ENCODE measurements around the gene CERS5.

The CERS5 gene

GRCh38 chr12:50129290-50129689, 37.9 kb downstream of the CERS5 start:
- TF ChIP-seq ZNF274 (IDR thresholded peaks at IDR 0.05; ENCODE audit: low read depth, low read length) (no peak), YY1 (IDR thresholded peaks at IDR 0.05; ENCODE audit: insufficient read depth, insufficient read length) (no peak), SUZ12 (IDR thresholded peaks at IDR 0.05; ENCODE audit: extremely low read depth, insufficient read depth, insufficient read length) (no peak)
- Histone ChIP-seq H3K9ac (ENCODE audit: insufficient read length, low read depth) (no peak overlapping the region), H3K27me3 (ENCODE audit: insufficient read depth, insufficient read length) (no peaks in the 10 kb centered on the region), H3K4me1 (ENCODE audit: insufficient read depth, insufficient read length) (no peaks in the 10 kb centered on the region), H3K4me3 (ENCODE audit: insufficient read length, low read depth) (no peak overlapping the region), H3K9me3 (ENCODE audit: insufficient read depth, low read length) (no peaks in the 10 kb centered on the region), H3K36me3 (ENCODE audit: insufficient read depth, insufficient read length, low read length) (peaks cover 69% of the 10 kb centered on the region)
- no peak for DNase-seq (ENCODE audit: low read depth, low spot score)

- Histone ChIP-seq H3K4me3 (ENCODE audit: insufficient read length, low read depth) (no peak overlapping the region), H3K9me3 (ENCODE audit: insufficient read depth, low read length) (no peaks in the 10 kb centered on the region), H3K4me1 (ENCODE audit: insufficient read depth, insufficient read length) (no peaks in the 10 kb centered on the region), H3K9ac (ENCODE audit: insufficient read length, low read depth) (no peak overlapping the region), H3K36me3 (ENCODE audit: insufficient read depth, insufficient read length, low read length) (peaks cover 67% of the 10 kb centered on the region), H3K27me3 (ENCODE audit: insufficient read depth, insufficient read length) (no peaks in the 10 kb centered on the region)
- DNase-seq (ENCODE audit: low read depth, low spot score), result no peak
- TF ChIP-seq ZNF274 (IDR thresholded peaks at IDR 0.05; ENCODE audit: low read depth, low read length) (no peak), YY1 (IDR thresholded peaks at IDR 0.05; ENCODE audit: insufficient read depth, insufficient read length) (no peak), SUZ12 (IDR thresholded peaks at IDR 0.05; ENCODE audit: extremely low read depth, insufficient read depth, insufficient read length) (no peak)
Measured at GRCh38 chr12:50127546-50127945, 39.6 kb downstream of the CERS5 start.

- no peak overlapping the region for H3K4me3 ChIP-seq (ENCODE audit: insufficient read length, low read depth)
- peaks cover 55% of the 10 kb centered on the region for H3K36me3 ChIP-seq (ENCODE audit: insufficient read depth, insufficient read length, low read length)
- no peaks in the 10 kb centered on the region for H3K4me1 ChIP-seq (ENCODE audit: insufficient read depth, insufficient read length)
- no peaks in the 10 kb centered on the region for H3K27me3 ChIP-seq (ENCODE audit: insufficient read depth, insufficient read length)
- no peak for TF ChIP-seq ZNF274 (IDR thresholded peaks at IDR 0.05; ENCODE audit: low read depth, low read length)
- TF ChIP-seq SUZ12 (IDR thresholded peaks at IDR 0.05; ENCODE audit: extremely low read depth, insufficient read depth, insufficient read length), result no peak
- no peak for TF ChIP-seq YY1 (IDR thresholded peaks at IDR 0.05; ENCODE audit: insufficient read depth, insufficient read length)
- H3K9me3 ChIP-seq (ENCODE audit: insufficient read depth, low read length), result no peaks in the 10 kb centered on the region
- H3K9ac ChIP-seq (ENCODE audit: insufficient read length, low read depth), result no peak overlapping the region
- DNase-seq (ENCODE audit: low read depth, low spot score), result no peak
Measured at GRCh38 chr12:50123203-50123602, 44.0 kb downstream of the CERS5 start.

GRCh38 chr12:50121641-50122040, 45.5 kb downstream of the CERS5 start:
- no peak overlapping the region for H3K9ac ChIP-seq (ENCODE audit: insufficient read length, low read depth)
- no peaks in the 10 kb centered on the region for H3K9me3 ChIP-seq (ENCODE audit: insufficient read depth, low read length)
- H3K4me3 ChIP-seq (ENCODE audit: insufficient read length, low read depth), result no peak overlapping the region
- H3K4me1 ChIP-seq (ENCODE audit: insufficient read depth, insufficient read length), result no peaks in the 10 kb centered on the region
- no peaks in the 10 kb centered on the region for H3K27me3 ChIP-seq (ENCODE audit: insufficient read depth, insufficient read length)
- DNase-seq (ENCODE audit: low read depth, low spot score), result no peak
- TF ChIP-seq YY1 (IDR thresholded peaks at IDR 0.05; ENCODE audit: insufficient read depth, insufficient read length), result no peak
- no peak for TF ChIP-seq SUZ12 (IDR thresholded peaks at IDR 0.05; ENCODE audit: extremely low read depth, insufficient read depth, insufficient read length)
- no peak for TF ChIP-seq ZNF274 (IDR thresholded peaks at IDR 0.05; ENCODE audit: low read depth, low read length)
- peaks cover 42% of the 10 kb centered on the region for H3K36me3 ChIP-seq (ENCODE audit: insufficient read depth, insufficient read length, low read length)

DNA sequence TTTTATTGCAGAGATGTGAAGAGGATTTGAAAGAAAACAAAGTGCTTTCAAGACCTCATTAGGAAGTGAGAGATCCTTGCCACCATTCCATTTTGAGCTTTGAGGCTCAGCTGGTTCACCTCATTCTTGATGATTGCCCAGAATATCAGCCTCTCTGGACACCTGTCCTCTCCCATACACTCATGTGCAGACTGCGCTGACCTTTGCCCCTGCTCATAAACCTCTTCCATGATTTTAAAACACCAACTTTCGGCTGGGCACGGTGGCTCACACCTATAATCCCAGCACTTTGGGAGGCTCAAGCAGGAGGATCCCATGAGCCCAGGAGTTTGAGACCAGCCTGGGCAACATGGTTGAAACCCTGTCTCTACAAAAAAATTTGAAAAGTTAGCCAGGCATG, 46.2 kb downstream of the CERS5 start:
- no peak overlapping the region for H3K4me3 ChIP-seq (ENCODE audit: insufficient read length, low read depth)
- no peaks in the 10 kb centered on the region for H3K27me3 ChIP-seq (ENCODE audit: insufficient read depth, insufficient read length)
- H3K4me1 ChIP-seq (ENCODE audit: insufficient read depth, insufficient read length), result no peaks in the 10 kb centered on the region
- no peak overlapping the region for H3K9ac ChIP-seq (ENCODE audit: insufficient read length, low read depth)
- H3K36me3 ChIP-seq (ENCODE audit: insufficient read depth, insufficient read length, low read length), result peaks cover 44% of the 10 kb centered on the region
- no peak for DNase-seq (ENCODE audit: low read depth, low spot score)
- H3K9me3 ChIP-seq (ENCODE audit: insufficient read depth, low read length), result no peaks in the 10 kb centered on the region
- no peak for TF ChIP-seq YY1 (IDR thresholded peaks at IDR 0.05; ENCODE audit: insufficient read depth, insufficient read length)
- no peak for TF ChIP-seq ZNF274 (IDR thresholded peaks at IDR 0.05; ENCODE audit: low read depth, low read length)
- TF ChIP-seq SUZ12 (IDR thresholded peaks at IDR 0.05; ENCODE audit: extremely low read depth, insufficient read depth, insufficient read length), result no peak

- Histone ChIP-seq H3K4me3 (ENCODE audit: insufficient read length, low read depth) (no peak overlapping the region), H3K36me3 (ENCODE audit: insufficient read depth, insufficient read length, low read length) (peaks cover 49% of the 10 kb centered on the region)
- no peak for DNase-seq (ENCODE audit: low read depth, low spot score)
Measured at GRCh38 chr12:50120521-50120920, 46.6 kb downstream of the CERS5 start.

DNA sequence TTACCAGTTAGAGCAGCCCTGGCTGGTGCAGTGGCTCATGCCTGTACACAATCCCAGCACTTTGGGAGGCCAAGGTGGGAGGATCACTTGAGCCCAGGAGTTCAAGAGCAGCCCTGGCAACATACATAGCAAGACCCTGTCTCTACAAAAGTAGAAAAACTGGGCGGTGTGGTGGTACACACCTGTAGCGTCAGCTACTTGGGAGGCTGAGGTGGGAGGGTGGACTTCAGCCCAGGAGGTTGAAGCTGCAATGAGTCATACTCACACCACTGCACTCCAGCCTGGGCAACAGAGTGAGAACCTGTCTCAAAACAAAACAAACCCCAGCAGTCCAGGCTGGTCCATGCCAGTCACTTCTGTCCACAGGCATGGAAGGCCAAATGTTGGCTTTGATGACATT, 47.8 kb downstream of the CERS5 start:
- no peak for TF ChIP-seq YY1 (IDR thresholded peaks at IDR 0.05; ENCODE audit: insufficient read depth, insufficient read length)
- TF ChIP-seq SUZ12 (IDR thresholded peaks at IDR 0.05; ENCODE audit: extremely low read depth, insufficient read depth, insufficient read length), result no peak
- TF ChIP-seq ZNF274 (IDR thresholded peaks at IDR 0.05; ENCODE audit: low read depth, low read length), result no peak
- H3K36me3 ChIP-seq (ENCODE audit: insufficient read depth, insufficient read length, low read length), result peaks cover 51% of the 10 kb centered on the region
- H3K4me1 ChIP-seq (ENCODE audit: insufficient read depth, insufficient read length), result no peaks in the 10 kb centered on the region
- H3K9me3 ChIP-seq (ENCODE audit: insufficient read depth, low read length), result no peaks in the 10 kb centered on the region
- no peak overlapping the region for H3K9ac ChIP-seq (ENCODE audit: insufficient read length, low read depth)
- no peaks in the 10 kb centered on the region for H3K27me3 ChIP-seq (ENCODE audit: insufficient read depth, insufficient read length)
- no peak for DNase-seq (ENCODE audit: low read depth, low spot score)
- no peak overlapping the region for H3K4me3 ChIP-seq (ENCODE audit: insufficient read length, low read depth)

More at GRCh38 chr12:50120521-50120920, 46.6 kb downstream of the CERS5 start:
- Histone ChIP-seq H3K27me3 (ENCODE audit: insufficient read depth, insufficient read length) (no peaks in the 10 kb centered on the region), H3K9ac (ENCODE audit: insufficient read length, low read depth) (no peak overlapping the region), H3K9me3 (ENCODE audit: insufficient read depth, low read length) (no peaks in the 10 kb centered on the region), H3K4me1 (ENCODE audit: insufficient read depth, insufficient read length) (no peaks in the 10 kb centered on the region)
- TF ChIP-seq YY1 (IDR thresholded peaks at IDR 0.05; ENCODE audit: insufficient read depth, insufficient read length) (no peak), SUZ12 (IDR thresholded peaks at IDR 0.05; ENCODE audit: extremely low read depth, insufficient read depth, insufficient read length) (no peak), ZNF274 (IDR thresholded peaks at IDR 0.05; ENCODE audit: low read depth, low read length) (no peak)

Data from NT2/D1 (cell line).